OCI-LY7 (cell line): ENCODE measurements around the gene TXN2. TPM values are rescaled to one million over a fixed set of nuclear protein-coding genes. Genes with fewer than 3 reads are reported as not detected.

ENCODE experiments used
- BruUV-seq: library from RNA; stranded (reverse); fragments of 400-500 nt; replicated peaks from 2 replicates; lab custom pipeline; 2021; lab: Mats Ljungman, UMichigan
- CTCF ChIA-PET: fragments of 300-600 bp; sonication (Branson Sonifier 250); formaldehyde crosslinking; loops from one replicate; lab custom pipeline; 2022; ENCODE audit warnings: antibody characterized with exemption; ENCODE audit not compliant: unreplicated experiment; lab: Charles Lee
- POLR2A ChIA-PET: fragments of 300-600 bp; sonication (Branson Sonifier 250); formaldehyde crosslinking; loops from one replicate; lab custom pipeline; 2022; ENCODE audit warnings: antibody characterized with exemption; lab: Charles Lee
- DNase-seq: peaks from one replicate; pipeline ENCODE4 v3.0.0-alpha.2; 2015; ENCODE audit warnings: low spot score
- H2AFZ ChIP-seq: fragments of 200-600 bp; sonication (generic), shearing (Covaris generic); 2 replicates; pipeline ENCODE4 v1.6.1; 2014; ENCODE audit warnings: mild to moderate bottlenecking, antibody characterized with exemption, low read length, moderate library complexity
- H3K27ac ChIP-seq: fragments of 200-600 bp; sonication (generic); 2 replicates; pipeline ENCODE4 v1.5.1; 2014; ENCODE audit warnings: mixed run types, low read depth, mild to moderate bottlenecking, moderate library complexity, low read length, inconsistent platforms; ENCODE audit not compliant: poor library complexity, severe bottlenecking
- H3K36me3 ChIP-seq: fragments of 200-600 bp; sonication (generic); 2 replicates; pipeline ENCODE4 v1.6.1; 2014; ENCODE audit warnings: mild to moderate bottlenecking, antibody characterized with exemption, low read length, moderate library complexity, mixed read lengths; ENCODE audit not compliant: insufficient read depth
- H3K4me1 ChIP-seq: fragments of 200-600 bp; sonication (generic); 2 replicates; pipeline ENCODE4 v1.5.1; 2014; ENCODE audit warnings: mild to moderate bottlenecking, low read length; ENCODE audit not compliant: insufficient read depth, poor library complexity, severe bottlenecking
- H3K4me2 ChIP-seq: fragments of 200-600 bp; sonication (generic); 2 replicates; pipeline ENCODE4 v1.6.1; 2014; ENCODE audit warnings: mild to moderate bottlenecking, low read length
- H3K4me3 ChIP-seq: fragments of 200-600 bp; sonication (generic); 2 replicates; pipeline ENCODE4 v1.5.1; 2014; ENCODE audit warnings: mild to moderate bottlenecking, low read depth, low read length; ENCODE audit not compliant: poor library complexity, severe bottlenecking
- H3K79me2 ChIP-seq: fragments of 200-600 bp; sonication (generic); 2 replicates; pipeline ENCODE4 v1.6.1; 2016; ENCODE audit warnings: low read depth, mild to moderate bottlenecking, low read length, moderate library complexity, mixed read lengths; ENCODE audit not compliant: insufficient read depth
- H3K9me2 ChIP-seq: fragments of 200-600 bp; sonication (generic); 2 replicates; pipeline ENCODE4 v1.6.1; 2016; ENCODE audit warnings: mild to moderate bottlenecking, low read length, mixed read lengths; ENCODE audit not compliant: insufficient read depth
- H3K9me3 ChIP-seq: fragments of 200-600 bp; sonication (generic); 2 replicates; pipeline ENCODE4 v1.6.1; 2014; ENCODE audit warnings: mild to moderate bottlenecking, mixed run types, low read length, mixed read lengths
- H4K20me1 ChIP-seq: fragments of 200-600 bp; sonication (generic); 2 replicates; pipeline ENCODE4 v1.6.1; 2014; ENCODE audit warnings: mild to moderate bottlenecking, antibody characterized with exemption, low read length, moderate library complexity, mixed read lengths; ENCODE audit not compliant: insufficient read depth
- CTCF ChIP-seq: fragments of 200-600 bp; sonication (generic); conservative IDR thresholded peaks from 2 replicates; pipeline ENCODE4 v1.5.1; 2014; ENCODE audit warnings: mild to moderate bottlenecking, antibody characterized with exemption, low read length, moderate library complexity, mixed read lengths
- EZH2phosphoT487 ChIP-seq: fragments of 200-600 bp; sonication (generic); IDR thresholded peaks from 2 replicates; pipeline ENCODE4 v1.6.1; 2018; ENCODE audit warnings: low read depth, borderline replicate concordance, mild to moderate bottlenecking, mixed run types, antibody characterized with exemption, low read length, moderate library complexity, mixed read lengths
- intact Hi-C: fragments of 100-400 bp; cut with micrococcal nuclease; formaldehyde crosslinking; loops from one replicate; pipeline ENCODE4 v1.10.0; 2022; ENCODE audit not compliant: unreplicated experiment
- small RNA-seq: library from RNA; depleted of rRNA; stranded (forward); fragments of <200 nt; gene quantifications from one replicate; pipeline ENCODE3, GENCODE V24; 2014
- total RNA-seq, 2 experiments: library from RNA; depleted of rRNA in 1 of 2; stranded (reverse); fragments of >200 nt in 1 of 2; shearing (Covaris generic) in 1 of 2; gene quantifications; 2 replicates each; pipeline ENCODE4 v1.2.3, GENCODE V29; 2014 to 2022

The TXN2 gene
- total RNA-seq, 2 experiments from 2014 or later = 33.4 to 94.2 TPM

- TF ChIP-seq EZH2phosphoT487 = no peak
- no peak for TF ChIP-seq CTCF
- Histone ChIP-seq H3K9me2 (no peaks in the 10 kb centered on the region), H3K4me1 (peaks cover 27% of the 10 kb centered on the region), H3K4me2 (no peak overlapping the region; the same call in 1 of the 2 replicates), H3K27ac (no peak overlapping the region), H3K36me3 (no peaks in the 10 kb centered on the region), H4K20me1 (no peaks in the 10 kb centered on the region), H3K79me2 (no peaks in the 10 kb centered on the region), H2AFZ (peak overlapping the region; percentile 79), H3K4me3 (no peak overlapping the region), H3K9me3 (no peaks in the 10 kb centered on the region)
- BruUV-seq = no TSS peak
- peak; percentile 45 for DNase-seq
- ChIA-PET POLR2A (no interaction called here), CTCF (no interaction called here)
- intact Hi-C loops = no loop called here
Observed at GRCh38 chr22:36417281-36417686, 64.2 kb downstream of the TXN2 start.

Small RNA genes lying within 50 kb of the gene (small RNA-seq; reads per million reads assigned to genes)
- not detected for gene RF00019

Other genes with a start within 250 kb of the TXN2 start
- gene APOL2, start 242.1 kb downstream of the TXN2 start, total RNA-seq (2014; rRNA removed; shearing (Covaris generic)) = 11.8 and 14.9 TPM in 2 replicates
- 9.1 and 12.4 TPM in 2 replicates for gene APOL2, start 242.1 kb downstream of the TXN2 start, total RNA-seq (2022)
- gene APOL1, start 228.5 kb downstream of the TXN2 start, total RNA-seq (2014; rRNA removed; shearing (Covaris generic)) = 0.47 and 0.64 TPM in 2 replicates
- gene APOL1, start 228.5 kb downstream of the TXN2 start, total RNA-seq (2022) = 0.42 and 0.65 TPM in 2 replicates
- gene MYH9, start 93.7 kb downstream of the TXN2 start, total RNA-seq (2014; rRNA removed; shearing (Covaris generic)) = 112 and 133 TPM in 2 replicates
- 213 and 223 TPM in 2 replicates for gene MYH9, start 93.7 kb downstream of the TXN2 start, total RNA-seq (2022)
- gene FOXRED2, start 25.4 kb upstream of the TXN2 start, total RNA-seq (2014; rRNA removed; shearing (Covaris generic)) = 16.2 and 22.6 TPM in 2 replicates
- 40.6 and 48.3 TPM in 2 replicates for gene FOXRED2, start 25.4 kb upstream of the TXN2 start, total RNA-seq (2022)
- 270 and 307 TPM in 2 replicates for gene EIF3D, start 47.5 kb upstream of the TXN2 start, total RNA-seq (2014; rRNA removed; shearing (Covaris generic))
- gene EIF3D, start 47.5 kb upstream of the TXN2 start, total RNA-seq (2022) = 201 and 223 TPM in 2 replicates
- not detected in 2 replicates for gene CACNG2, start 222.1 kb upstream of the TXN2 start, total RNA-seq (2014; rRNA removed; shearing (Covaris generic))
- not detected in 2 replicates for gene CACNG2, start 222.1 kb upstream of the TXN2 start, total RNA-seq (2022)